ENCODE results near the gene LMTK3. TPM values are rescaled to one million over a fixed set of nuclear protein-coding genes. Genes with fewer than 3 reads are reported as not detected.

LMTK3 gene
- total RNA-seq, 4 donors from 2014 or later, result 0.17 to 0.57 (median 0.37) TPM

- H3K9me3 ChIP-seq, result no peaks in the 10 kb centered on the region
- peaks cover 4 to 59% (median 24%) of the 10 kb centered on the region in 4 donors for H3K27me3 ChIP-seq
- peak overlapping the region; percentile 85 to 96 (median 89) for H3K4me3 ChIP-seq
- H3K4me1 ChIP-seq, result peaks cover 22 to 38% (median 31%) of the 10 kb centered on the region in 4 donors
- DNase-seq (ENCODE audit: extremely low spot score), result no peak
- intact Hi-C loops (cut with DNase I), result no loop called here
- TF ChIP-seq POLR2AphosphoS5 (IDR thresholded peaks at IDR 0.05) (no peak), EP300 (IDR thresholded peaks at IDR 0.05) (no peak), CTCF (IDR thresholded peaks at IDR 0.05) (no peak), POLR2A (IDR thresholded peaks at IDR 0.05; ENCODE audit: low read depth) (no peak)
- no peak overlapping the region for H3K27ac ChIP-seq (replicated peaks in 1 of 4)
- H3K36me3 ChIP-seq, result peaks cover 5 to 19% (median 12%) of the 10 kb centered on the region in 4 donors
- no CpG with 5 or more reads among the region's 60 CpGs for WGBS
Observed at GRCh38 chr19:48443256-48443655, 68.4 kb downstream of the LMTK3 start.

DNA sequence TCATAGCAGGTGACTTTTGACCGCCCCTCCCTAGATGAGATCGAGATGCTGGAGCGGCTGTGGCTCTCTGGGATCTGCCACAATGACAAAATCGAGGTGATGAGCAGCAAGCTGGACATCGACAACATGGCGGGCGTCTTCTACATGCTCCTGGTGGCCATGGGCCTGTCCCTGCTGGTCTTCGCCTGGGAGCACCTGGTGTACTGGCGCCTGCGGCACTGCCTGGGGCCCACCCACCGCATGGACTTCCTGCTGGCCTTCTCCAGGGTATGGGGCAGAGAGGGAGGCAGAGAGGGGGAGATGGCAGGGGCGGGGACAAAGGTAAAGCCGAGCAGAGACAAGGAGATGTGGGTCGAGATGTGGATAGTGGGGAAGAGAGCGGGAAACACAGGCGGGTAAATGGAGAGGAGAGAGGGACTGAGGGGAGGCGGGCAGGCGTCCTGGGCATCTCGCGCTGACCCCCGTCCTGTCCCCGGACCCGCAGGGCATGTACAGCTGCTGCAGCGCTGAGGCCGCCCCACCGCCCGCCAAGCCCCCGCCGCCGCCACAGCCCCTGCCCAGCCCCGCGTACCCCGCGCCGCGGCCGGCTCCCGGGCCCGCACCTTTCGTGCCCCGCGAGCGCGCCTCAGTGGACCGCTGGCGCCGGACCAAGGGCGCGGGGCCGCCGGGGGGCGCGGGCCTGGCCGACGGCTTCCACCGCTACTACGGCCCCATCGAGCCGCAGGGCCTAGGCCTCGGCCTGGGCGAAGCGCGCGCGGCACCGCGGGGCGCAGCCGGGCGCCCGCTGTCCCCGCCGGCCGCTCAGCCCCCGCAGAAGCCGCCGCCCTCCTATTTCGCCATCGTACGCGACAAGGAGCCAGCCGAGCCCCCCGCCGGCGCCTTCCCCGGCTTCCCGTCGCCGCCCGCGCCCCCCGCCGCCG, 69.3 kb downstream of the LMTK3 start:
- H3K9me3 ChIP-seq, result no peaks in the 10 kb centered on the region
- no peak overlapping the region for H3K4me3 ChIP-seq
- peaks cover 22 to 38% (median 31%) of the 10 kb centered on the region in 4 donors for H3K4me1 ChIP-seq
- no peak overlapping the region for H3K27ac ChIP-seq (replicated peaks in 1 of 4)
- intact Hi-C loops (cut with DNase I), result no loop called here
- 65% methylated on average over 33 of the region's 94 CpGs for WGBS
- H3K36me3 ChIP-seq, result peaks cover 2 to 10% (median 4%) of the 10 kb centered on the region in 4 donors
- TF ChIP-seq POLR2AphosphoS5 (IDR thresholded peaks at IDR 0.05), result no peak
- no peak for TF ChIP-seq POLR2A (IDR thresholded peaks at IDR 0.05; ENCODE audit: low read depth)
- no peak for TF ChIP-seq EP300 (IDR thresholded peaks at IDR 0.05)
- TF ChIP-seq CTCF (IDR thresholded peaks at IDR 0.05), result no peak
- H3K27me3 ChIP-seq, result peaks cover 4 to 67% (median 24%) of the 10 kb centered on the region in 4 donors
- DNase-seq (ENCODE audit: extremely low spot score), result no peak

DNA sequence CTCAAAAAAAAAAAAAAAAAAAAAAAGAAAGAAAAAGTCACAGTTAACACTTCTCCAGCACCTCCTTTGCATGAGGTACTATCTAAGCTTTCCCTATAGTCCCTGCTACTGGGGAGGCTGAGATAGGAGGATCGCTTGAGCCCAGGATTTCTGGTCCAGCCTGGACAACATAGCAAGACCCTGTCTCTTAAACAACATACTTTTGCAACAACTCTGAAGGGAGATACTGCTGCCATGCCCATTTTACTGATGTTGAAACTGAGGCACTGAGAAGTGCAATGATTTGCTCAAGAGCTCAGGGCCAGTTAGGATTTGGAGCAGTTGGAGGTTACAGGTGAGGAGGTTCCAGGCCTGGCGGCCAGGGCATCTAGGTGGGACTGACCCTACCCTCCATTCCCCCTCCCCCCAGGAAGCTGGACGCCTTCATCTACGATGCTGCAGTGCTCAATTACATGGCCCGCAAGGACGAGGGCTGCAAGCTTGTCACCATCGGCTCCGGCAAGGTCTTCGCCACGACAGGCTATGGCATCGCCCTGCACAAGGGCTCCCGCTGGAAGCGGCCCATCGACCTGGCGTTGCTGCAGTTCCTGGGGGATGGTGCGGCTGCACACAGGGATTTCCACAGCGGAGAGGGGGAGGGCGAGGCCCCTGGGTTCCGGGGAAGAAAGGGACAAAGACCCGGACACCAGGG, 70.1 kb downstream of the LMTK3 start:
- no peak for DNase-seq (ENCODE audit: extremely low spot score)
- intact Hi-C loops (cut with DNase I), result no loop called here

GRCh38 chr19:48436586-48436985, 75.0 kb downstream of the LMTK3 start:
- no peaks in the 10 kb centered on the region for H3K9me3 ChIP-seq
- WGBS, result 82% methylated on average over 5 of the region's 5 CpGs
- no peaks in the 10 kb centered on the region for H3K4me1 ChIP-seq
- H3K27me3 ChIP-seq, result peaks cover 0 to 68% (median 7%) of the 10 kb centered on the region in 4 donors
- no peak overlapping the region for H3K27ac ChIP-seq (replicated peaks in 1 of 4)
- no peak for DNase-seq (ENCODE audit: extremely low spot score)
- no peak overlapping the region for H3K4me3 ChIP-seq
- no peak for TF ChIP-seq CTCF (IDR thresholded peaks at IDR 0.05)
- no peak for TF ChIP-seq POLR2A (IDR thresholded peaks at IDR 0.05; ENCODE audit: low read depth)
- TF ChIP-seq POLR2AphosphoS5 (IDR thresholded peaks at IDR 0.05), result no peak
- intact Hi-C loops (cut with DNase I), result no loop called here
- H3K36me3 ChIP-seq, result peaks cover 0 to under 1% (median 0%) of the 10 kb centered on the region in 4 donors

More for the DNA sequence above, 70.1 kb downstream of the LMTK3 start:
- no peak for TF ChIP-seq POLR2A (IDR thresholded peaks at IDR 0.05; ENCODE audit: low read depth)
- no peak for TF ChIP-seq EP300 (IDR thresholded peaks at IDR 0.05)
- no peak for TF ChIP-seq CTCF (IDR thresholded peaks at IDR 0.05)
- no peak for TF ChIP-seq POLR2AphosphoS5 (IDR thresholded peaks at IDR 0.05)
- peaks cover 0 to 3% (median 0%) of the 10 kb centered on the region in 4 donors for H3K36me3 ChIP-seq
- no peaks in the 10 kb centered on the region for H3K9me3 ChIP-seq
- H3K27me3 ChIP-seq, result peaks cover 4 to 76% (median 24%) of the 10 kb centered on the region in 4 donors
- whole genome bisulfite sequencing, result 94% methylated on average over 14 of the region's 20 CpGs
- H3K27ac ChIP-seq (replicated peaks in 1 of 4), result no peak overlapping the region
- no peak overlapping the region for H3K4me3 ChIP-seq
- H3K4me1 ChIP-seq, result peaks cover 20 to 35% (median 26%) of the 10 kb centered on the region in 4 donors

Other genes starting within 250 kb of the LMTK3 start
- gene ZNF114, start 241.8 kb downstream of the LMTK3 start, total RNA-seq, result under 1 TPM in 2 of 4 donors, not detected in 2; 0.26 to 0.46 TPM
- 100 to 1,000 TPM in 1 of 4 donors, 10 to 100 TPM in 3; 54.8 to 115 (median 59.6) TPM for gene EMP3, start 186.3 kb downstream of the LMTK3 start, total RNA-seq
- gene TMEM143, start 147.9 kb downstream of the LMTK3 start, total RNA-seq, result 1 to 10 TPM; 4.8 to 8.3 (median 7.1) TPM
- not detected for gene SYNGR4, start 147.5 kb downstream of the LMTK3 start, total RNA-seq
- gene KDELR1, start 120.3 kb downstream of the LMTK3 start, total RNA-seq, result 100 to 1,000 TPM in 1 of 4 donors, 10 to 100 TPM in 3; 55.2 to 105 (median 77.6) TPM
- under 1 TPM; 0.19 to 0.42 (median 0.37) TPM for gene GRIN2D, start 118.2 kb downstream of the LMTK3 start, total RNA-seq
- 10 to 100 TPM; 19.5 to 42.9 (median 31.7) TPM for gene GRWD1, start 65.9 kb downstream of the LMTK3 start, total RNA-seq
- under 1 TPM; 0.42 to 0.86 (median 0.51) TPM for gene KCNJ14, start 56.3 kb downstream of the LMTK3 start, total RNA-seq
- gene CYTH2, start 42.5 kb downstream of the LMTK3 start, total RNA-seq, result 10 to 100 TPM; 40.1 to 50.7 (median 48.4) TPM
- gene SULT2B1, start 40.3 kb upstream of the LMTK3 start, total RNA-seq, result 1 to 10 TPM in 1 of 4 donors, not detected in 3; 1.0 TPM
- not detected for gene SPACA4, start 94.9 kb upstream of the LMTK3 start, total RNA-seq
- gene FAM83E, start 103.2 kb upstream of the LMTK3 start, total RNA-seq, result under 1 TPM; 0.32 to 0.69 (median 0.37) TPM
- 1,000 to 10,000 TPM; 1,298 to 2,105 (median 1,742) TPM for gene RPL18, start 107.3 kb upstream of the LMTK3 start, total RNA-seq
- gene SPHK2, start 107.7 kb upstream of the LMTK3 start, total RNA-seq, result 10 to 100 TPM; 15.9 to 24.5 (median 17.0) TPM
- gene DBP, start 125.5 kb upstream of the LMTK3 start, total RNA-seq, result 1 to 10 TPM; 3.0 to 9.3 (median 7.2) TPM
- gene CA11, start 134.4 kb upstream of the LMTK3 start, total RNA-seq, result 10 to 100 TPM; 11.9 to 16.5 (median 14.9) TPM
- under 1 TPM in 3 of 4 donors, not detected in 1; under 0.01 to 0.34 (median 0.17) TPM for gene NTN5, start 161.2 kb upstream of the LMTK3 start, total RNA-seq
- gene FUT2, start 184.1 kb upstream of the LMTK3 start, total RNA-seq, result not detected
- 1 to 10 TPM in 3 of 4 donors, under 1 TPM in 1; 0.99 to 2.9 (median 1.8) TPM for gene MAMSTR, start 207.9 kb upstream of the LMTK3 start, total RNA-seq
- 10 to 100 TPM; 15.0 to 27.7 (median 22.8) TPM for gene RASIP1, start 228.8 kb upstream of the LMTK3 start, total RNA-seq
- not detected for gene IZUMO1, start 235.1 kb upstream of the LMTK3 start, total RNA-seq
- gene FUT1, start 240.8 kb upstream of the LMTK3 start, total RNA-seq, result 1 to 10 TPM in 3 of 4 donors, under 1 TPM in 1; 0.83 to 2.5 (median 2.1) TPM
- gene FGF21, start 243.7 kb upstream of the LMTK3 start, total RNA-seq, result not detected